ENCODE data around the gene CYP2C18. TPM values are rescaled to one million over a fixed set of nuclear protein-coding genes. Genes with fewer than 3 reads are reported as not detected.
"Not testable (repeated sequence)": the region's sequence is repeated elsewhere in the genome, so short reads cannot be mapped to it uniquely, and the experiment has no call there.

Gene CYP2C18
- total and polyA plus RNA-seq, 11 donors, result 0.03 to 0.11 TPM; not detected in 9

DNA sequence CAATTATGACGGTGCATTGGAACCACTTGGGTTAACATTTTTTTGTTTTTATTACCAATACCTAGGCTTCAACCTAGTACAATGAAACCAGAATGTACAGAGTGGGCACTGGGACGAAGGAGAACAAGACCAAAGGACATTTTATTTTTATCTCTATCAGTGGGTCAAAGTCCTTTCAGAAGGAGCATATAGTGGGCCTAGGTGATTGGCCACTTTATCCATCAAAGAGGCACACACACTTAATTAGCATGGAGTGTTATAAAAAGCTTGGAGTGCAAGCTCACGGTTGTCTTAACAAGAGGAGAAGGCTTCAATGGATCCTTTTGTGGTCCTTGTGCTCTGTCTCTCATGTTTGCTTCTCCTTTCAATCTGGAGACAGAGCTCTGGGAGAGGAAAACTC, 78.9 kb downstream of the CYP2C18 start, which contains the start of gene CYP2C19:
TSS of gene CYP2C19 (plus strand) at position 289 of the 400 bp plus-strand sequence. CDS start at position 314, 25 bp downstream.
- intact Hi-C loops (cut with DNase I), result no loop called here
- 68 to 72% (median 72%) methylated on average over 3 of the region's 3 CpGs for WGBS, 4 donors
- no peak for DNase-seq
- H3K36me3 ChIP-seq, result no peaks in the 10 kb centered on the region
- no peaks in the 10 kb centered on the region for H3K4me1 ChIP-seq
- no peak within 1 kb of the TSS for H3K27ac ChIP-seq
- no peak within 1 kb of the TSS for H3K4me3 ChIP-seq
- no peaks in the 10 kb centered on the region for H3K27me3 ChIP-seq
- TF ChIP-seq, protein P1, sequence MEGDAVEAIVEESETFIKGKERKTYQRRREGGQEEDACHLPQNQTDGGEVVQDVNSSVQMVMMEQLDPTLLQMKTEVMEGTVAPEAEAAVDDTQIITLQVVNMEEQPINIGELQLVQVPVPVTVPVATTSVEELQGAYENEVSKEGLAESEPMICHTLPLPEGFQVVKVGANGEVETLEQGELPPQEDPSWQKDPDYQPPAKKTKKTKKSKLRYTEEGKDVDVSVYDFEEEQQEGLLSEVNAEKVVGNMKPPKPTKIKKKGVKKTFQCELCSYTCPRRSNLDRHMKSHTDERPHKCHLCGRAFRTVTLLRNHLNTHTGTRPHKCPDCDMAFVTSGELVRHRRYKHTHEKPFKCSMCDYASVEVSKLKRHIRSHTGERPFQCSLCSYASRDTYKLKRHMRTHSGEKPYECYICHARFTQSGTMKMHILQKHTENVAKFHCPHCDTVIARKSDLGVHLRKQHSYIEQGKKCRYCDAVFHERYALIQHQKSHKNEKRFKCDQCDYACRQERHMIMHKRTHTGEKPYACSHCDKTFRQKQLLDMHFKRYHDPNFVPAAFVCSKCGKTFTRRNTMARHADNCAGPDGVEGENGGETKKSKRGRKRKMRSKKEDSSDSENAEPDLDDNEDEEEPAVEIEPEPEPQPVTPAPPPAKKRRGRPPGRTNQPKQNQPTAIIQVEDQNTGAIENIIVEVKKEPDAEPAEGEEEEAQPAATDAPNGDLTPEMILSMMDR (IDR thresholded peaks at IDR 0.05), result no peak
- TF ChIP-seq POLR2A (IDR thresholded peaks at IDR 0.05), result no peak
- no peak for ATAC-seq
- no peaks in the 10 kb centered on the region for H3K9me3 ChIP-seq

DNA sequence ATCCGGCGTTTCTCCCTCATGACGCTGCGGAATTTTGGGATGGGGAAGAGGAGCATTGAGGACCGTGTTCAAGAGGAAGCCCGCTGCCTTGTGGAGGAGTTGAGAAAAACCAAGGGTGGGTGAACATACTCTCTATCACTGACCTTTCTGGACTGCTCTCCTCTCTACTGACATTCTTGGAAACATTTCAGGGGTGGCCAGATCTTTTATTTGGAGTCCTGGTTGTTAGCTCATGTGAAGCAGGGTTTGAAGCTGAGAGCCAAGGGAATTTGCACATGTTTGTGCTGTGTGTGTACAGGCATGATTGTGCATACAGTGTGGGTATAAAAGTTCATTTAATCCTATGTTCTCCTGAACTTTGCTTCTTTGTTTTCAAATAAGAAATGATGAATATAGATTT, 91.9 kb downstream of the CYP2C18 start:
- H3K9me3 ChIP-seq, result peaks cover 0 to 20% (median 0%) of the 10 kb centered on the region in 12 donors
- H3K36me3 ChIP-seq; H3K4me1 ChIP-seq; DNase-seq; H3K4me3 ChIP-seq; ATAC-seq; intact Hi-C loops (cut with DNase I); H3K27me3 ChIP-seq; H3K27ac ChIP-seq: not testable (repeated sequence)
- 84 to 92% (median 91%) methylated on average over 6 of the region's 6 CpGs for WGBS, 4 donors

DNA sequence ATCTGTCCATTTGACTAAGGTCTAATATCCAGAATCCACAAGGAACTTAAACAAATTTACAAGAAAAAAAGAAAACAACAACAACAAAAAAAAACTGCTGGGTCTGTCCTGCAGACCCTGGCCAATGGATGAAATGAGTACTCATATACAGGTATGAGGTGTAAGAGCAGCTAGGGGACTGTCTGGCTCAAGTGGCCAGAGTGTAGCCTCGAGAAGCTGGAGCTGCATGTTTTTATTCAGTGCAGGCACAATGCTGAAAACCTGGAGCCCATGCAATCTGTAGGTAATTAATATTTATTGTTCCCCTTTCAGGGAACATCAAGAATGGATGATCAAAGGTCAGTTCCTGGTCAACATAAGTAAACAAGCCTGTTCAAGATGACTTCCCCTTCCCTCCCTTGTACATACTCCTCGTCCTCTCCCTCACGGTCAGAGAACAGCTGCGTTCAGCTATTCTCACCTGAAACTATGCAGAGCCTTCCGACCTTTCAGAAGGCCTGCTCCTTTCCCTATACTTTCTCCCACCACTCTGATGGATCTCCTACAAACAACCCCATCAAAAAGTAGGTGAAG, 94.4 kb downstream of the CYP2C18 start:
- H3K36me3 ChIP-seq, result no peaks in the 10 kb centered on the region
- TF ChIP-seq POLR2A (IDR thresholded peaks at IDR 0.05), result no peak
- TF ChIP-seq, protein P1 (IDR thresholded peaks at IDR 0.05), result no peak
- H3K4me1 ChIP-seq, result peaks cover 0 to 5% (median 0%) of the 10 kb centered on the region in 12 donors
- H3K4me3 ChIP-seq, result no peak overlapping the region
- DNase-seq, result no peak
- H3K27me3 ChIP-seq, result no peaks in the 10 kb centered on the region
- H3K27ac ChIP-seq, result no peak overlapping the region
- peaks cover 0 to 12% (median 0%) of the 10 kb centered on the region in 12 donors for H3K9me3 ChIP-seq
- 56 to 74% (median 62%) methylated on average over 5 of the region's 5 CpGs for WGBS, 4 donors
- intact Hi-C loops (cut with DNase I), result no loop called here
- ATAC-seq, result no peak

DNA sequence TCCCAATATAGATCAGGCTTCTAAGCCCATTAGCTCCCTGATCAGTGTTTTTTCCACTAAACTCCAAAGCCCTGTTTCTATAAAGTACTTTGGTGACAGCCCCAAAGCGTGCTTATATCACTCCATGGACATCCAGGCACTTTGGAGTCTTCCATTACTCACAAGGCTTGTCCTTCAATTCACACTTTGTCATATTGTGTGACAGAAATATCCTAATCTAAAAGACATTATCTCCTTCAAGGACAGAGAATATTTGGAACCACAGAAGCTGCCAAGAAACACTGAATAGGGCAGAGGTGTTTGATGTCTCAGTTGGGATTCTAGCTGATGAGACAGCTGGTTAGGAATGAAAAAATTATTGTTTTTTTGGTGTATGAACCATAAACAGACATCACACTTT, 97.3 kb downstream of the CYP2C18 start:
- Histone ChIP-seq H3K4me1 (peaks cover 0 to 5% (median 0%) of the 10 kb centered on the region in 12 donors), H3K27me3 (no peaks in the 10 kb centered on the region), H3K27ac (no peak overlapping the region), H3K9me3 (peaks cover 0 to 7% (median 0%) of the 10 kb centered on the region in 12 donors), H3K4me3 (no peak overlapping the region), H3K36me3 (no peaks in the 10 kb centered on the region)
- intact Hi-C loops (cut with DNase I), result no loop called here
- WGBS, 4 donors, result 24 to 39% (median 31%) methylated on average over 1 of the region's 1 CpG
- peak; percentile 64 to 91 (median 82) for ATAC-seq
- DNase-seq, result no peak
- TF ChIP-seq, protein P1 (IDR thresholded peaks at IDR 0.05), result no peak
- TF ChIP-seq POLR2A (IDR thresholded peaks at IDR 0.05), result no peak

DNA sequence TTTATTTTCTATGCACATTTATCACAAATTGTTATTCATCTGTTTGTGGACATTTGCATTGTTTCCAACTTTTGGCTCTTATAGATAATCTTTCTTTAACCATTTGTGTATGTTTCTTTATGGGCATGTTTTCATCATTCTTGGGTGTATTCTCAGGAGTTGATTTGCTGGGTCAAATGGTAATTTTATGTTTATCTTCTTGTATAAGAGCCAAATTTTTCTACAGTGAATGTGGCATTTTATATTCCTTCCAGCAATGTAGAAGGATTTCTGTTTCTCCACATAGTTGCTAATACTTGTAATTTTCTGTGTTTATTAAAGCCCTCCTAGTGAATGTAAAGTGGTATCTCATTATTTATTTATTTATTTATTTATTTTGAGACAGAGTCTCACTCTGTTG, 100.7 kb downstream of the CYP2C18 start:
- intact Hi-C loops (cut with DNase I), result no loop called here
- no peaks in the 10 kb centered on the region for H3K27me3 ChIP-seq
- H3K9me3 ChIP-seq, result peaks cover 0 to 6% (median 0%) of the 10 kb centered on the region in 12 donors
- no peak overlapping the region for H3K27ac ChIP-seq
- DNase-seq (no peak), ATAC-seq (no peak)
- H3K4me1 ChIP-seq, result peaks cover 0 to 5% (median 0%) of the 10 kb centered on the region in 12 donors
- TF ChIP-seq POLR2A (IDR thresholded peaks at IDR 0.05), result no peak
- TF ChIP-seq, protein P1 (IDR thresholded peaks at IDR 0.05), result no peak
- H3K4me3 ChIP-seq, result no peak overlapping the region
- no peaks in the 10 kb centered on the region for H3K36me3 ChIP-seq
